ENCODE data around the gene CUBN. TPM values are rescaled to one million over a fixed set of nuclear protein-coding genes. Genes with fewer than 3 reads are reported as not detected.

CUBN gene
- total RNA-seq, 1 donor from 2014 or later: 4.0 TPM

DNA sequence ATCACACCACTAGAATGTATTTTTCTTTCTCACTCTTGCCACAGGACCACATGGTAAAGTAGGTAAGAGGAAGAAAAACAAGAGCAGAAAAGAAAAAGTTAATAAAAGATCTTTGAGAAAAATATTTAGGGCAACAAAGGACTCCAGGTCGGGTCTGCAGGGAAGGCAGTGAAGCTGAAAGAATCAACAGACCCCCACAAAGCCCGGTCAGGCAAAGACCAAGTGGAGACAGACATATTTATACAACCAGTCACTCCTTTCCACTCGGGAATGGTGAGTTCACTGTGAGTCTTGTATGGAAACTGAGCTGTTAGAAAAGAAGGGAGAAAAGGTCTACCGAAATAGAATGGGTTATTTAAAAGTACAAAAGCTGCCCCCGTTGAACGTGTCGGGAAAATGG is 340.4 kb downstream of the CUBN start:
- DNase-seq (ENCODE audit: low read depth): peak; percentile 28

- DNase-seq (ENCODE audit: low read depth): no peak
These were observed 340.8 kb downstream of the CUBN start for GRCh38 chr10:16788778-16789177.

DNA sequence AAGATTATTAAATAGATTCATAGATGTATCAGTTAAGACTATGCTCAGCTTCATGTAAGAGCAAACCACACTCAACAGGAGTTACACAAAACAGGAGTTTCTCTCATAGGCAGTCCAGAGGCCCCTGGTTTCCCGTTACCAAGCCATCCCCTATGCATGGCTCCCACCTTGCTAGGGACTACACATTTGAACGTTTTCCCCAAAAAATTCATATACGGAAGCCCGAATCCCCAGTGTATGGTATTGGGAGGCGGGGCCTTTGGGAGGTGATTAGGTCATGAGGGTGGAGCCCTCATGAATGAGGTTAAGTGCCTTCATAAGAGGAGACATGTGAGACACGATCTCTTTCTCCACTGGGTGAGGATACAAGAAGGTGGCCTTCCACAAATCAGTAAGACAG is 341.5 kb downstream of the CUBN start:
- no peak for DNase-seq (ENCODE audit: low read depth)

- no peak for DNase-seq (ENCODE audit: low read depth)
These were observed 342.2 kb downstream of the CUBN start for GRCh38 chr10:16787361-16787791.

- no peak for DNase-seq (ENCODE audit: low read depth)
These were observed 349.2 kb downstream of the CUBN start for GRCh38 chr10:16780338-16780880.

- DNase-seq (ENCODE audit: low read depth): no peak
These were observed 350.2 kb downstream of the CUBN start for GRCh38 chr10:16779384-16779915.

DNA sequence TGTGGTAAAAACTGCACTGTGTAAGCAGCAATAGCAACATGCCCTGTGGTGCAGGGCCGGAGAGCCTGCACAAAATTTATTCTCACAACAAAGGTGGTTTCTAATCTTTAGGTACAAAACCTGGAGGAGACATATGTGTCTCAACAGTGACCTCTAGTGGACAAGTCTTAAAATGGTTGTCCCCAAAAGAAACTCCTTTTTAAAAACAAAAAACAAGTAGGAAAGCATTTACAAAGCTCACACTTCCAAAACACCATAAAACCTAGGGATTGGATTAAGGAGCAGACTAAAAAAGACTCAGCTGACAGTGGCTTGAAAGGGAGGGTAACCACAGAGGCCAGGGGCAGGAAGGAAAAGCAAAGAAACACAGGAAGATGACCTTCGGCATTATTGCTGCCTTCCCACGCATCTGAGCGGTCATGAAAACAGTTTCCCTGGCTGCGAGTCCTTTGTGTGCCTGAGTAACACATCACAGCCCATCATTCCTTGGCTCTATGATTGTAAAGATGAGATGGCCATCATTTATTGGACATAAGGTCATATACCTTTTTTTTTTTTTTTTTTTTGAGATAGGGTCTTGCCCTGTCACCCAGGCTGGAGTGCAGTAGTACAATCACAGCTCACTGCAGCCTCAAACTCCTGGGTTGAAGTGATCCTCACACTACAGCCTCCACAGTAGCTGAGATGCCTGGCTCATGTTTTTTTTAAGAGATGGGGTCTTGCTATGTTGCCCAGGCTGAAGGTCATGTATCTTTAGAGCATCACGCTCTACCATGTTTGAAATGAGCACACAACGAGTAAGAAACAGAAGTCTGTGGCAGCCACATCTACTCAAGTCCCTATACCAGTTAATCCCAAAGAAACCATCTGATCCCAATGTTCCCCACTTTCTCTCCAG is 351.9 kb downstream of the CUBN start:
- DNase-seq (ENCODE audit: low read depth): peak; percentile 65

DNA sequence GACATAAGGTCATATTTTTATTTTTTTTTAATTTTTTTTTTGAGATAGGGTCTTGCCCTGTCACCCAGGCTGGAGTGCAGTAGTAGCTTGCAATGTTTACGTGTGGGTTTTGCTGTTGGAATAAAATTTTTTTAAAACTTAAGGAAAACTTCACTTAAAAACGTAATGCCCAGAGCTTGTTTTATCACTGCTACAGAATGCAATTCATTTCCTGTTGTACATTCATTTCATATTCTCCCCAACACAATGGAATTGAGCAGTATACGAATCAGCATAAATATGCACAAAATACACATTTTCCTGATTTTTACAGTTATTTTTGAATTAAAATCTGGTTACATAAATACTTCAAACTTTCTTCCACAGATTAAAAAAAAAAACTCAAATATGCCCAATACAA is 352.7 kb downstream of the CUBN start:
- no peak for DNase-seq (ENCODE audit: low read depth)

Other genes starting within 250 kb of the CUBN start
- 5.2 and 6.1 TPM in 2 replicates for gene TRDMT1, start 71.9 kb upstream of the CUBN start, total RNA-seq
- gene VIM, start 98.4 kb upstream of the CUBN start, total RNA-seq: 2,197 and 3,974 TPM in 2 replicates